ENCODE results near the gene FXYD7. TPM values are rescaled to one million over a fixed set of nuclear protein-coding genes. Genes with fewer than 3 reads are reported as not detected.

Gene FXYD7
- total and polyA plus RNA-seq, 9 of the 15 experiments (the other 6 are each of a cell fraction or from before 2014, with no cell fraction given), result 0.10 to 0.80 (median 0.31) TPM; not detected in 3

DNA sequence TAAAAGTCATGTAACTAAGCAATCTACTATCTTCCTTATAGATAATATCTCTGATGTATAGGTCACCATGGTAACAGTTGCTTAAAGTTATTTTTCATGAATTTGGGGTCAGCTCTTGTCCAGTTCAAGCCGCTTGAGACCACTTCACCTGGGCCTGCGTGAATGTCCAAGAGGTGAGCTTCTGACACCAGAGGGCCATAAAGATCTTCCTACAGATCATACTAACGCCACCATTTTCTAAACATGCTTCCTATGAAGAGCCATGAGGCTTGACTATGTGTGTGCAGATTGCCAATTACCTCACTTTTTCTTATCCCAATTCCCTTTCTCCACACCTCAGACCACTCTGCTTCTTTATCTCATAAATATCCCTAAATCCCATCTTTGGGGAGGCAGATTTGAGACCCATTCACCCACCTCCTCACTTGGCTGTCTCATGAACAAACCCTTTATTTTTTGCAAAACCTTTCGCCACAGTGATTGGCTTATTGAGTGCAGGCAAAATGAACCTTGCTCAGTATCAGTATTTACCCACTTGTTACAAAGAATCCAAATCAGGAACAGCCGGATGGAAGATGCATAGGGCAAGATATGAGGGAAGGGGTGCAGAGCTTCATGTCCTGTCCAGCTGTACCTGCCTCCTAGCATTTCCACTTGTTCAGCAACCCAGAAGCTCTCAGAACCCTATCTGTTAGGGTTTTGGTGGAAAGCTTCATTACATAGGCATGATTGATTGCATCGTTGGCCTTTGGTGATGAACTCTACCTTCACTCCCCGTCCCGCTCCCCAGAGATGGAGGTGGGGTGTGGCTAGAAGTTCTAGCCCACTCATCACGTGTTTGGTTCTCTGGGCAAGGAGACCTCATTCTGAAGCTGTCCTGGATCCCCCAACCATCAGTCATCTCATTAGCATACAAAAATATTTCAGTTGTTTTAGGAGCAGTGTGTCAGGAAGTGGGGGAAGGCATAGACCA, 51.2 kb downstream of the FXYD7 start (continued):
- peak; percentile 51; the same call in 1 of the 2 replicates for TF ChIP-seq MYC (IDR thresholded peaks at IDR 0.05; ENCODE audit: low read depth, low read length)
- no peak for TF ChIP-seq MYC (CRISPR knock-in tag; IDR thresholded peaks at IDR 0.05; ENCODE audit: borderline replicate concordance, low read depth)
- peak; percentile 85 for TF ChIP-seq RFX1 (IDR thresholded peaks at IDR 0.05)
- TF ChIP-seq, protein P1, sequence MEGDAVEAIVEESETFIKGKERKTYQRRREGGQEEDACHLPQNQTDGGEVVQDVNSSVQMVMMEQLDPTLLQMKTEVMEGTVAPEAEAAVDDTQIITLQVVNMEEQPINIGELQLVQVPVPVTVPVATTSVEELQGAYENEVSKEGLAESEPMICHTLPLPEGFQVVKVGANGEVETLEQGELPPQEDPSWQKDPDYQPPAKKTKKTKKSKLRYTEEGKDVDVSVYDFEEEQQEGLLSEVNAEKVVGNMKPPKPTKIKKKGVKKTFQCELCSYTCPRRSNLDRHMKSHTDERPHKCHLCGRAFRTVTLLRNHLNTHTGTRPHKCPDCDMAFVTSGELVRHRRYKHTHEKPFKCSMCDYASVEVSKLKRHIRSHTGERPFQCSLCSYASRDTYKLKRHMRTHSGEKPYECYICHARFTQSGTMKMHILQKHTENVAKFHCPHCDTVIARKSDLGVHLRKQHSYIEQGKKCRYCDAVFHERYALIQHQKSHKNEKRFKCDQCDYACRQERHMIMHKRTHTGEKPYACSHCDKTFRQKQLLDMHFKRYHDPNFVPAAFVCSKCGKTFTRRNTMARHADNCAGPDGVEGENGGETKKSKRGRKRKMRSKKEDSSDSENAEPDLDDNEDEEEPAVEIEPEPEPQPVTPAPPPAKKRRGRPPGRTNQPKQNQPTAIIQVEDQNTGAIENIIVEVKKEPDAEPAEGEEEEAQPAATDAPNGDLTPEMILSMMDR (IDR thresholded peaks at IDR 0.05 in 2 of 3, conservative IDR thresholded peaks at IDR 0.05 in 1 of 3; ENCODE audit: insufficient read depth in 2 of 3, low read depth in 1 of 3, low read length in 3 of 3), result peak; percentile 6 to 33 (median 13); a peak in 2 of 6 replicates
- TF ChIP-seq ZNF584 (CRISPR knock-in tag; IDR thresholded peaks at IDR 0.05; ENCODE audit: low read depth), result no peak
- TF ChIP-seq RBM15 (IDR thresholded peaks at IDR 0.05; ENCODE audit: insufficient read depth, low read length), result no peak
- peak; percentile 58 for TF ChIP-seq MEIS2 (IDR thresholded peaks at IDR 0.05; ENCODE audit: partially characterized antibody)
- no peak for TF ChIP-seq ZNF3 (CRISPR knock-in tag; IDR thresholded peaks at IDR 0.05)
- TF ChIP-seq, protein P2, sequence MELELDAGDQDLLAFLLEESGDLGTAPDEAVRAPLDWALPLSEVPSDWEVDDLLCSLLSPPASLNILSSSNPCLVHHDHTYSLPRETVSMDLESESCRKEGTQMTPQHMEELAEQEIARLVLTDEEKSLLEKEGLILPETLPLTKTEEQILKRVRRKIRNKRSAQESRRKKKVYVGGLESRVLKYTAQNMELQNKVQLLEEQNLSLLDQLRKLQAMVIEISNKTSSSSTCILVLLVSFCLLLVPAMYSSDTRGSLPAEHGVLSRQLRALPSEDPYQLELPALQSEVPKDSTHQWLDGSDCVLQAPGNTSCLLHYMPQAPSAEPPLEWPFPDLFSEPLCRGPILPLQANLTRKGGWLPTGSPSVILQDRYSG (tag; conservative IDR thresholded peaks at IDR 0.05; ENCODE audit: low read depth), result peak; percentile 56; the same call in 1 of the 2 replicates
- peak in 1 of 2 experiments; percentile 68; a peak in 3 of 4 replicates for TF ChIP-seq RAD21 (CRISPR knock-in tag; conservative IDR thresholded peaks at IDR 0.05 in 1 of 2, IDR thresholded peaks at IDR 0.05 in 1 of 2)
